A673 (cell line): ENCODE measurements around the gene NKD2.

Source experiments
- CTCF ChIP-seq: fragments of 300-800, 200-600 bp; sonication (generic); conservative IDR thresholded peaks from 2 replicates; pipeline ENCODE4 v1.5.1; 2017; ENCODE audit warnings: low read depth, mild to moderate bottlenecking, antibody characterized with exemption, low read length, moderate library complexity, mixed read lengths
- EZH2 ChIP-seq: fragments of 200-600 bp; sonication (generic); IDR thresholded peaks from 2 replicates; pipeline ENCODE4 v1.6.1; 2017; ENCODE audit warnings: borderline replicate concordance, low read depth, mild to moderate bottlenecking, mixed read lengths, antibody characterized with exemption, low read length; ENCODE audit not compliant: poor library complexity, severe bottlenecking

- TF ChIP-seq CTCF (no peak), EZH2 (no peak)
These were observed 22.8 kb downstream of the NKD2 start for GRCh38 chr5:1031306-1031959.
